Activated CD4-positive, alpha-beta memory T cell treated with anti-CD3 and anti-CD28 coated beads, Interleukin-2, amount 10 ng/mL, durations not matched to agents 7 days and 5 days (primary cell): ENCODE results near the gene BEGAIN. TPM values are rescaled to one million over a fixed set of nuclear protein-coding genes. Genes with fewer than 3 reads are reported as not detected.
A peak's percentile ranks its signal among the peaks of the same experiment; 100 is the strongest.

Experiments used
- CTCF ChIA-PET: fragments of 350-600 bp; sonication (Branson Sonifier 250); formaldehyde crosslinking; loops from one replicate; lab custom pipeline; 2021; ENCODE audit warnings: antibody characterized with exemption, inconsistent platforms; lab: Charles Lee
- POLR2A ChIA-PET: fragments of 350-600 bp; sonication (Branson Sonifier 250); formaldehyde crosslinking; loops from one replicate; lab custom pipeline; 2021; ENCODE audit warnings: antibody characterized with exemption; lab: Charles Lee
- DNase-seq: peaks from one replicate; pipeline ENCODE4 v3.0.0-alpha.2; 2020
- H3K27ac Mint-ChIP-seq: one replicate; pipeline ENCODE4 v1.8.0; 2021; ENCODE audit warnings: mild to moderate bottlenecking, mixed read lengths
- H3K27me3 Mint-ChIP-seq: one replicate; pipeline ENCODE4 v1.8.0; 2021; ENCODE audit warnings: mixed read lengths
- H3K36me3 Mint-ChIP-seq: one replicate; pipeline ENCODE4 v1.8.0; 2021; ENCODE audit warnings: low read depth, mixed read lengths
- H3K4me1 Mint-ChIP-seq: one replicate; pipeline ENCODE4 v1.8.0; 2021; ENCODE audit warnings: mixed read lengths
- H3K4me3 Mint-ChIP-seq: one replicate; pipeline ENCODE4 v1.8.0; 2021; ENCODE audit warnings: mild to moderate bottlenecking, mixed read lengths
- H3K9me3 Mint-ChIP-seq: one replicate; pipeline ENCODE4 v1.8.0; 2021; ENCODE audit warnings: mixed read lengths
- total RNA-seq, 2 experiments: library from RNA; stranded (reverse); gene quantifications; one replicate each; pipeline ENCODE4 v1.2.3, GENCODE V29; 2021

BEGAIN gene
- total RNA-seq, 2 experiments from 2014 or later = 2.7 to 3.1 TPM

DNA sequence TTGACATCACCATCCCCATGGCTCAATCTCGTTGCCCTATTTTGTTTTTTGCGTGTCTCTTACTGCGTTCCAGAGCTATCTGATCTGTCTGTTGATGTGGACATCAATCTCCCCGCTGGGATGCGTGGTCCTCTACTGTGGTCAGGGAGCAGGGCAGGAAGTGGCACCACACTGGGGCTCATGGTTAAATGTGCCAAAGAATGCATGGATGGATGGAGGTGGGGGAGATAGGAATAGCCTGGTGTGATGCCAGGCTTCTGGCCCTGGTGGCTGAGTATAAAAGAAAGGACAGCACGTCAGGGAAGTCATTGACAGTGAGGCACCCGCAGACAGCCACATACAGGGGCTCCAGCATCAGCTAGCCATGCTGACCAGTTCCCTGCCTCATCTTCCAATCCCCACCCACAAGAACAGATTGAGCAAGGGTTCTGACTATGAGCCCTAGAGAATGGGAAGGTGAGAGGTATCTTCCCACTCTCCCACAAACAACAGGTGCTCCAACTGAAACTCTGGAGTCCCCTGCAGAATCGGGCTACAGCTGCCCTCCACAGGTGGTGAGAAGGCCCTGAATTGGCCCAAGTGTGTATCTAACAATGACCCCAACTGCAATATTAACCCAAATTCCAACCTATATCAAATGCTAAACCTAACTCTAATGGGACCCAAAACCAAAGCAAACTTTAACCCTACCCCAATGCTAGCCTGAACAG lies 2.7 kb upstream of the BEGAIN start:
- peaks cover 8% of the 10 kb centered on the region for H3K4me1 Mint-ChIP-seq
- H3K27ac Mint-ChIP-seq = no peak overlapping the region
- no peaks in the 10 kb centered on the region for H3K36me3 Mint-ChIP-seq
- H3K9me3 Mint-ChIP-seq = no peaks in the 10 kb centered on the region
- POLR2A ChIA-PET = no interaction called here
- no peak overlapping the region for H3K4me3 Mint-ChIP-seq
- peaks cover 26% of the 10 kb centered on the region for H3K27me3 Mint-ChIP-seq
- no peak for DNase-seq
- CTCF ChIA-PET = interaction anchor here (2.1 kb wide), 1 partner anchor 63 kb away, joined by 5 read pairs; no protein-coding TSS in a partner anchor

DNA sequence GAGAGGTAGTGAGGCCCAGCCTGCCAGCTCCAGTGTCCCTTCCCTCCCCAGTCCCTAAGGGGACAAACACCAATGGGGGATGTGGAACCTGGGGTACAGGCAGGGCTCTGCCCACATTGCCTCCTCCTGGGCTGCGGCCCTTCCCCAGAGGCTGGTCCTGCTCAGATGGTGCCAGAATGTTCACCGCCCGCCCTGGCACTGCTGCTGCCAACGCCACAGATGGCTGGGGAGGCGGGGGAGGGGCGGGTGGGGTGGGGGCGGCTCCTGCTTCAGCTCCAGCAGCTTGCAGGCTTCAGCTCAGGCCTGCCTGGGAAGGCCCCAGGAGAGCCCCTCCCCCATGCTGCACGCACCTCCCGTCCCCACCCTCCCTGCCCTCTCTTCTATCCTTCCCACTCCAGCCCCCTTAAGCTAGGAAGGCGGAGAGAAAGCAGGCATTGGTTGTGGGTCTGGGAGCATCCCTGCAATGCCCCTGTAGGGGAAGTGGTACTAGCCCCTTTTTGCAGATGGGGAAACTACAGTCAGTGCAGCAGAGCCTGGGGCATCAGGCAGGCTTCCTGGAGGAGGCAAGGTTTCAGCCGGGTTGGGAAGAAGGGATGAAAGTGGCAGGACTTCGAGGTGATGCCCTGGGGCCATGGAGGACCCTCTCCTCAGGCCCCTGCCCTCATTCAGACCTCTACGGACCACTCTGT lies 2.0 kb upstream of the BEGAIN start:
- ChIA-PET POLR2A (no interaction called here), CTCF (interaction anchor here (2.1 kb wide), 1 partner anchor 64 kb away, joined by 5 read pairs; no protein-coding TSS in a partner anchor)
- DNase-seq = no peak
- Mint-ChIP-seq H3K36me3 (no peaks in the 10 kb centered on the region), H3K4me3 (no peak overlapping the region), H3K27ac (no peak overlapping the region), H3K4me1 (peaks cover 8% of the 10 kb centered on the region), H3K27me3 (peaks cover 24% of the 10 kb centered on the region), H3K9me3 (no peaks in the 10 kb centered on the region)

DNA sequence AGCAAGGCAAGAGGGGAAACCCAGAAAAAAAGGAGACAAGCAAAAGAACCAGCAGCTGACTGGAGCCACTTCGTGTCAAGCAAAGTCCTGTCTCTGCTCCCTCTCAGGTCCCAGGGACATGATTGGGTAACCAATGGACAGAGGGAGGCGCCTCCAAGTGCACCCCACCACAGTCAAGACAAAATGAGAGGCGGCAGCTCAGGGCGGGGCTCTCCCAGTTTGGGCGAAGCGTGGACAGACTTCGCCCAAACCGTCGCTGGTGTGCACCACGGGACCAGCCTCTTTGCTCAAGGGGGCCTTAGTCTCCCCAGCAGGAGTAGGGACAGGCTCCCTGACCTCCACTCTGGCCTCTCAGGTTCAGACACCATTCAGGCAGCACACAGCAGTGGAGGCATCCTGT lies 1.5 kb upstream of the BEGAIN start:
- DNase-seq = no peak
- peaks cover 20% of the 10 kb centered on the region for H3K27me3 Mint-ChIP-seq
- POLR2A ChIA-PET = no interaction called here
- H3K36me3 Mint-ChIP-seq = no peaks in the 10 kb centered on the region
- H3K9me3 Mint-ChIP-seq = no peaks in the 10 kb centered on the region
- H3K27ac Mint-ChIP-seq = no peak overlapping the region
- CTCF ChIA-PET = interaction anchor here (2.1 kb wide), 1 partner anchor 64 kb away, joined by 5 read pairs; no protein-coding TSS in a partner anchor
- H3K4me3 Mint-ChIP-seq = no peak overlapping the region
- peaks cover 8% of the 10 kb centered on the region for H3K4me1 Mint-ChIP-seq

DNA sequence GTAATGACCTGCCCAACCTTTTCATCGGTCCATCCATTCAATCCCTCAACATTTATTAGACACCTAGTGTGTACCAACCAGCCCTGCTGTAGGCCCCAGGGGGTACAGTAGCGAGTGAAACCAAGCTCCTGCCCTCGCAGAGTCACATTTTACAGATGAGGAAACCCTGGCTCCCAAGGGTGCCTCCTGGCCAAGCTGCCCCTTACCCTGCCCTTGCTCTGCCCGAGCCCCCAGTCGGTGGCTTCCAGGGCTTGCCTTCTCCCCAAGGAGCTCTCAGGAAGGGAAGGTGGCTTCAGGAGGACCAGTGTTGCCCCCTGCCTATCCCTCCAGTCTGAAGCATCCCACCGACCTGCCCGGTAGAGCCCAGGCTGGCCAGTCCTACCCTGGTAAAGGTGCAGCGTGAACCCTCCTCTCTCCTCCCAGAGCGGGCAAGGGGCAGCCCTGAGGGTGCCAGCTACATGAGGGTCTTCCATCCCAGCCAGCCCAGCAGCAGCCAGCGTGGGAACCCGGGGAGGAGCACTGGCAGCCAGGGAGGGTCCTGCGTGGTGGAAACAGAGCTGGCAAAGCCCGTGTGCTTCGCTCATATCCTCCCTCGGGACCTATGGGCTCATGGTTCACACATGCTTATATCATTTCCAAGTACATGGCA lies 670 bp upstream of the BEGAIN start:
- Mint-ChIP-seq H3K9me3 (no peaks in the 10 kb centered on the region), H3K36me3 (no peaks in the 10 kb centered on the region), H3K27me3 (peaks cover 19% of the 10 kb centered on the region), H3K4me1 (peaks cover 8% of the 10 kb centered on the region), H3K4me3 (peak overlapping the region; percentile 49), H3K27ac (no peak overlapping the region)
- no peak for DNase-seq
- CTCF ChIA-PET = interaction anchor here (2.1 kb wide), 1 partner anchor 65 kb away, joined by 5 read pairs; no protein-coding TSS in a partner anchor
- POLR2A ChIA-PET = no interaction called here

DNA sequence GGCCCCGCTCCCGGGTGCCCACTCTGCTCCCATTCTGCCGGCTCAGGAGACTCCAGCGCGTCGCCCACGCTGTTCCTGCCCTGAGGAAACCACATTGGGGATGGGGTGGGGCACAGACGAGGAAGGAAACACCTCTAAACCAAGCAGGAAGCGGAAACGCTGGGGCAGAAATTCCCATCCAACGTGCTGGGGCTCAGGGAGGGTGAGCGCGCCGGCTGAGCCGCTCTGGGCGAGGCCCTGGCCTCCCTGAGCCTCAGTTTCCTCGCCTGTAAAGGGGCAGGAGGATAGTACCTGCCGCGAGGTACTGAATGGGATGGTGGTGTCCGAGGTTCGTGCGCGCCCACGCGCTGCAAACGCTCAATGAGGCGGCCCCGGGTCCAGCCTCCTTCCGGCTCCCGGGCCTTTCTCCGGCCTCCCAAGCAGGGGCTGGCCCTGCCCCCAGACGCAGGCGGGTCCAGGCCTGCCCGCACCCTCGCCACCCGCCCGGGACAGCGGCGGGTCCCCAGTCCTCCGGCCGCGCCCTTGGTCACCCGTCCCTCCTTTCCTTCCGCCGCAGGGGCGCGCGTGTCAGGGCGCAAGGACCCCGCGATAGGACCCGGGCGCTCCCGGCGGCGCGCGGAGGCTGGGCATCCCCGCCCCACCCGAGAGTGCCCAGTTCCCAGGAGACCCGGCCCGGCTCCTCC lies 673 bp downstream of the BEGAIN start:
- peaks cover 19% of the 10 kb centered on the region for H3K27me3 Mint-ChIP-seq
- peak; percentile 26 for DNase-seq
- peak overlapping the region; percentile 60 for H3K4me3 Mint-ChIP-seq
- H3K27ac Mint-ChIP-seq = no peak overlapping the region
- ChIA-PET CTCF (no interaction called here), POLR2A (no interaction called here)
- H3K9me3 Mint-ChIP-seq = no peaks in the 10 kb centered on the region
- no peaks in the 10 kb centered on the region for H3K36me3 Mint-ChIP-seq
- peaks cover 8% of the 10 kb centered on the region for H3K4me1 Mint-ChIP-seq

DNA sequence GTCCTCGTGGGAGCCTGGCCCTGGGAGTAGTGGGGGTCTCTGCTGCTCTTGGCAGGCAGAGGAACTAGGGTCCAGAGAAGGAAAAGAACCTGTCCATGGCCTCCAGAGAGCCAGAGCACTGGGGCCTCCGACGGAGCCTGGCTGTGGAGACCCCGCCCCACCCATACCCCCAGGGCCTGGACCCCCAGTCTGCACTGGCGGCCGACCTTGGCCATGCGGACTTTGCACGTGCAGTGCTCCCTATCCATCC lies 1.1 kb downstream of the BEGAIN start:
- CTCF ChIA-PET = no interaction called here
- Mint-ChIP-seq H3K27ac (no peak overlapping the region), H3K4me1 (peaks cover 8% of the 10 kb centered on the region), H3K4me3 (peak overlapping the region; percentile 60), H3K27me3 (peaks cover 19% of the 10 kb centered on the region), H3K9me3 (no peaks in the 10 kb centered on the region), H3K36me3 (no peaks in the 10 kb centered on the region)
- POLR2A ChIA-PET = no interaction called here
- DNase-seq = no peak

DNA sequence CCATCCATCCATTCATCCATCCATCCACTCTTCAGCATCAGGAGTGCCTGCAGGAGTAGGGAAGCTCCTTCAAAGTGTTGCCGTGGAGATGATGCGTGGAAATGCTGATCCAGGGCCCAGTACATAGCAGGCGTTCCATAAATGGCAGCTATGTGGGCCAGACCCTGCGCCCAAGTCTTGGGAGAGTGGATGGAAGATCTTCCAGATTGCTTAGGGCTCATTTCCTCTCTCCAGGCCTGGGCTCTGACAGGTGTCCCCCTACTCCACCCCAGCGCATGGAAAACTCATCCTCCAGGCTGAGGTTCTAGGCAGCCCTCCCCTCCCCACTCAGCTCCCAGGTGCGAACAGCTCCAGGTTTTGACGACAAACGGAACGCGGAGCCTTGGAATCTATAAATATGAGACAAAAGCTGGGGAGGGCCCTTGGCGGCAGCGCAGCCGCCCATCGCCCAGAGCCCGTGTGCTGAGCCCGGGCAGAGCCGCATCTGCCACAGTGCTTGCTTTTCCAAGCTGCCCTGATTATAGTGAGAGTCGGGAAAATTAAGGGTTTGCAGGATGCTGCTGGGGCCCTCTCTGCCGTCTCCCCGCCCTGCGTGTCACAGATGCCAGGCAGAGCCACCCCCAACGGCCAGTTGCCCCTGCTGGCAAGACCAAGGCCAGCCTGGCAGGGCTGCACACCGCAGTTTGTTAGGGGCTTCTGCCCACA lies 1.6 kb downstream of the BEGAIN start:
- POLR2A ChIA-PET = no interaction called here
- no peak for DNase-seq
- Mint-ChIP-seq H3K4me3 (peak overlapping the region; percentile 60), H3K36me3 (no peaks in the 10 kb centered on the region), H3K4me1 (peaks cover 8% of the 10 kb centered on the region), H3K27me3 (peaks cover 19% of the 10 kb centered on the region), H3K9me3 (no peaks in the 10 kb centered on the region), H3K27ac (no peak overlapping the region)
- CTCF ChIA-PET = no interaction called here

DNA sequence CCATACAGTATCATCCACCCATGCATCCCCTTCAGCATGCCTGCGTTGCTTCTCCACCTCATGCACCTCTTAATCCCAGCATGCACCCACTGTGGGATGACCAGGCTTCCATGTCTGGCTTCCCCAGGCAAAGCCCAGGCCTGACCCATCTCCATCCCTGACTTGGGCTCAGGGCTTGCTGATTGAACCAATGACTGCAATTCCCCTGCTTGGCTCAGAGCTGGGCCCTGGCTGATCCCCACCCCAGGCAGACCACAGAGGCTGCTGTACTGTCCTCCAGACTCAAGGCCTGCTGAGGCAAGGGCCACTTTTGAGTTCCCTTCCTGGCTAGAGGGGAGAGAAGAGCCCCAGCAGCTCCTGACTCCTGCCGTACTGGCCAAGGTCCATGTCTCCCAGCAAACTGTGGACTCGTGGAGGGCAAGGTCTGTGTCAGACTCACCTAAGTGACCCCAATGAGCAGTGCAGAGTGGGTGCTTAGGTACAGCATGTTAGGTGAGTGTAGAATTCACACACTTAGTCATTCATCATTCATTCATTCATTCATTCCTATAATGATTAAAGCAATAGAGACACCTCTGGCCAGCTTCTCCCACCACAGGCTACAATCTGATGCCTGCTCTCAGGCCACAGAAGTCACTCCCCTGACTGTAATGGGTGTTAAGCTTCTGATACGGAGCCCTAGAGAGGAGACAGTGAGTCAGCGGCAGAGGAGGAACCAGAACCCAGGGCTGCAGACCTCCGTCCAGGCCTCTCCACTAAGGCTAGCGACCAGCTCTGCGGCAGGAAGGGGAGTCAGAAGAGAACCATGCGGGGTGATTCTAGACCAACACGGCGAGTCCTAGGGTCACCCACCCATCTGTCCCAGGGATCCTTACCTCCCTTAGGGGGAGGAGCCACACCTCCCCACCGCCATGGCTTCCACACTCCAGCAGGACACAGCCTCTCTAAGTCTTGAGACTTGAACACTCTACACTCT lies 2.9 kb downstream of the BEGAIN start:
- H3K4me3 Mint-ChIP-seq = no peak overlapping the region
- POLR2A ChIA-PET = no interaction called here
- no peaks in the 10 kb centered on the region for H3K36me3 Mint-ChIP-seq
- no peak for DNase-seq
- CTCF ChIA-PET = no interaction called here
- H3K9me3 Mint-ChIP-seq = no peaks in the 10 kb centered on the region
- H3K4me1 Mint-ChIP-seq = peaks cover 8% of the 10 kb centered on the region
- no peak overlapping the region for H3K27ac Mint-ChIP-seq
- peaks cover 14% of the 10 kb centered on the region for H3K27me3 Mint-ChIP-seq

DNA sequence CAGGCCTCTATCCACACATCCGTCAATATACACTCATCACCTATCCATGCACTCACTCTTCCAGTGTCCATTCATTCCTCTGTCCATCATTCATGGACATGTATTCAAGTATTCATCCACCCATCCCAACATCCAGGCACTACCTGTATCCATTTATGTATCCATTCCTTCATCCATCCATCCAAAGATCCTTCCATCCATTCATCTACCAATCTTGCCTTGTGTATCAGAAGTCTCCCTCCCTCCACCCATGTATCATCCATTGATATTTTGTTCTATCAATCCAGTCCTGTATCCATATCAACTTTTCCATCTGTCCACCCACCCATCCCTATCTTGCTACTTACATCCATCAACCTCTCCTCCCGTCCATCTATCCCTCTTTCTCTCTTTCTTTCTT lies 4.0 kb downstream of the BEGAIN start:
- peaks cover 8% of the 10 kb centered on the region for H3K4me1 Mint-ChIP-seq
- H3K9me3 Mint-ChIP-seq = no peaks in the 10 kb centered on the region
- CTCF ChIA-PET = no interaction called here
- no peak overlapping the region for H3K27ac Mint-ChIP-seq
- H3K36me3 Mint-ChIP-seq = no peaks in the 10 kb centered on the region
- peaks cover 10% of the 10 kb centered on the region for H3K27me3 Mint-ChIP-seq
- POLR2A ChIA-PET = no interaction called here
- H3K4me3 Mint-ChIP-seq = no peak overlapping the region
- DNase-seq = no peak

DNA sequence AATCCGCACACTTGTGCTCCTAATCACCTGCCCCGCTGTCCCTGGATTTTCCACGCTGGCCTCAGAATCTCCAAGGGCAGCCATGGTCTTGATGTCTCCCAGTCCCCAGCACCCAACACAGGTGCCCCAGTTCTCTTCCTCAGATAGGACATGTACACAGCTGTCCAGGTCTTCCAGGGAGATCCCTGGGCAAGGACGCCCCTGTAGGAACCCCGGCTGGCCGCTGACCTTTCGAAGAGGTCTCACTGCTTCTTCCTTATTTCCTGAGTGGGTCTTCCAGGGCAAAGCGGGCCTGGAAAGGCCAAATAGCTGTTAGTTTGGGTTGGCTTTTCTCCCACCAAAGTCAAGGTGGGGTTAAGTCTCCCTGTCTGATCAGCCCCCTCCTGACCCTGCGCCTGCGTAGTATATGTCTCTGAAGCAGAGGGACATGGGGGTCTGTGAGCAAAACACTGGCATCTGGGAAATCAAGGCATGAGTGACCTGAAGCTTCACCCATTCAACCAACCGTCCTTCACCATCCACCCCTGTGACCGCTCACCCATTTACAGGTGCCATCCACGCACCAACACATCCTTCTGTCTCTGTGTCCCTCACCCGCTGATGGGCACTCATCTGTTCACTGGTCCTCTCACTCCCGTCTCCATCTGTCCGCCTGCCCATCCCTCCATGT lies 4.6 kb downstream of the BEGAIN start:
- H3K36me3 Mint-ChIP-seq = no peaks in the 10 kb centered on the region
- ChIA-PET POLR2A (no interaction called here), CTCF (interaction anchor here (1.0 kb wide), 1 partner anchor 80 kb away, joined by 4 read pairs; no protein-coding TSS in a partner anchor)
- no peak for DNase-seq
- H3K4me3 Mint-ChIP-seq = no peak overlapping the region
- H3K27ac Mint-ChIP-seq = no peak overlapping the region
- no peaks in the 10 kb centered on the region for H3K9me3 Mint-ChIP-seq
- peaks cover 8% of the 10 kb centered on the region for H3K4me1 Mint-ChIP-seq
- peaks cover 4% of the 10 kb centered on the region for H3K27me3 Mint-ChIP-seq

DNA sequence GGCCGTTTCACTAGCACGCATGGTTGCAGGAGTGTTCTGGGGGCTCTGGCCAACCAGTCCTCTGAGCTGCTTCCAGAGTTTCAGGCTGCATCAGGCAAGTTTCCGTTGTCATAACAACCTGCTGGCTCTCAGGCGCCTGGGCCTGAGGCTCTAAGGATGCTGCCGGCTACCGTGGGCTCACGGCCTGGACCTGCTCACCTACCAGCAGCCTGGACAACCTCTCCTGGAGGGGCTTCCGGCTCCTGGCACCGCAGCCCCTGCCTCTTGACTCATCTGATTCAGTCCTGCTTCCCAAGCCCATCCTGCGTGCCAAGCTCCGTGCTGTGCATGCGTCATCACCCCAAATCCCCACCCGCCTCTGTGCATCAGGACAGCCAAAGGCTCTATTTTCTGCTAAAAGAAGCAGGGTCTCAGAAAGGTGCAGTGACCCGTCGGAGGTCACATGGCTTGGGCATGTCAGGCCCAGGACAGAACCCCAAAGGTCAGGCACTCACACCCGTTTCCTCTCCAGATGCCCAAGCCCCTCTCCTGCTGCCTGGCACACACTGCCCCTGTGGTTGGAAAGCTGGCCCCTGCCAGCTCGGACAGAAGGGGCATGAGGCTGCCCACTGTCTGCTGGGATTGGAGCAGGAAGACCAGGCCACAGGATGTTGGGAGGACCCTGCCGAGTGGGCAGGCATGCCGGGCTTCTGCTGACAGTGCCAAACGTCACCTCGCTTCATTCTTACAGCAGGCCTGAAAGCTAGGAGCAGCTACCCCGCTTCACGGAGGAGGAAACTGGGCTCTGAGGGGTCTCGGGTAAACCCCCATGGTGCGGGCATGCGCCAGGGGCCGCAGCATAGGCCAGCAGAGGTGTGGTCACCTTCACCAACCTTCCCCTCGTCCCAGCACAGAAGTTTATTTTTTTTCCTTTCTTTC lies 5.7 kb downstream of the BEGAIN start:
- ChIA-PET CTCF (interaction anchor here (1.7 kb wide), 1 partner anchor 64 kb away, joined by 4 read pairs; no protein-coding TSS in a partner anchor), POLR2A (no interaction called here)
- peaks cover 2% of the 10 kb centered on the region for H3K27me3 Mint-ChIP-seq
- peaks cover 7% of the 10 kb centered on the region for H3K4me1 Mint-ChIP-seq
- no peaks in the 10 kb centered on the region for H3K9me3 Mint-ChIP-seq
- no peak overlapping the region for H3K27ac Mint-ChIP-seq
- DNase-seq = no peak
- no peak overlapping the region for H3K4me3 Mint-ChIP-seq
- H3K36me3 Mint-ChIP-seq = no peaks in the 10 kb centered on the region
